Activated CD4-positive, alpha-beta T cell treated with anti-CD3 and anti-CD28 coated beads for 4 hours (primary cell): ENCODE results near the gene SPEF1.
A peak's percentile ranks its signal among the peaks of the same experiment; 100 is the strongest.
"Not testable (repeated sequence)": the region's sequence is repeated elsewhere in the genome, so short reads cannot be mapped to it uniquely, and the experiment has no call there.

ENCODE experiments used
- DNase-seq, 2 donors: peaks; one replicate each; pipeline ENCODE4 v3.0.0-alpha.2; 2020

SPEF1 gene, protein sequence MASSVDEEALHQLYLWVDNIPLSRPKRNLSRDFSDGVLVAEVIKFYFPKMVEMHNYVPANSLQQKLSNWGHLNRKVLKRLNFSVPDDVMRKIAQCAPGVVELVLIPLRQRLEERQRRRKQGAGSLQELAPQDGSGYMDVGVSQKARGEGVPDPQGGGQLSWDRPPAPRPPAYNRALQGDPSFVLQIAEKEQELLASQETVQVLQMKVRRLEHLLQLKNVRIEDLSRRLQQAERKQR

DNA sequence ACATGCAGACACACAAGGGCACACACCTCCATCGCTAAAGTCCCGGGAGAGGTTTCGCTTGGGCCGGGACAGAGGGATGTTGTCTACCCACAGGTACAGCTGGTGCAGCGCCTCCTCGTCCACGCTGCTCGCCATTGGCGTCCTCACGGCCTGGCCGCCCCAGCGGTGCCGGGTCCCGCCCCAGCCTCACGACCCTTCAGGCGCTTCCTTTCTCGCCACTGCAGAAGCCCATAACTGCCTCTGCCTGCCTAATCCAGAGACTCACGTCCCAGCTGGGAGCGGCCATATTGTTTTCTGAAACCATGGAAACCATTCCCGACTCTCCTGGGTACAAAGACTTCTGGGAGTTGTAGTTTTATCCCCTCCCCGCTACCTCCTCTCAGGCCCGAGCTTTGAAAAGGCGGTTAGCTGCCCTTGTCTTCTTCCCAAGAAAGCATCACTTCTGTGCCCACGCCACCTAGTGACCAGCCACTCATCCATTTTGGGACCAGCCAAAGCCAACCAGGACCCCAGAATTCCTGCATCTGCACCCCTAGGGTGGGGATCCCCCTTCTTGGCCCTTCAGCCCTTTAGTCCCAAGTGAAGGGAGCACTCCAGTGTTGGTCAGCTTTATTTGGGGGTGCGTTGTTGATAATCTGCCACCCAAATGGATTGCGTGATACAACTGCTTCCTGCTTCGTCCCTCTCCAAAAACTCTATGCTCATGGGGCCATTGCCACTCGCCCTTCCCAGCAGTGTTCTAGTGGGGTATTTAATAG is at the start of gene SPEF1:
Gene SPEF1 (minus strand): TSS at position 296 of the 758 bp plus-strand sequence. CDS start 161 bp downstream, at position 135.
- DNase-seq: peak in 1 of 2 donors; percentile 46

DNA sequence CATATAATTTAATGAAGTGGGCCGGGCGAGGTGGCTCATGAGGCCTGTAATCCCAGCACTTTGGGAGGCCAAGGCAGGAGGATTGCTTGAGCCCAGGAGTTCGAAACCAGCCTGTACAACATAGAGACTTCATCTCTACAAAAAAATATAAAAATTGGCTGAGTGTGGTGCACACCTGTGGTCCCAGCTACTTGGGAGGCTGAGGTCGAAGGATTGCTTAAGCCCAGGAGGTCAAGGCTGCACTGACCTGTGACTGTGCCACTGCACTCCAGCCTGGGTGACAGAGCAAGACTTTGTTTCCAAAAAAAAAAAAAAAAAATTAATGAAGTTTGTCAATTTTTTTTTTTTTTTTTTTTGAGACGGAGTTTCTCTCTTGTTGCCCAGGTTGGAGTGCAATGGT is 48.6 kb upstream of the SPEF1 start:
- not testable (repeated sequence) for DNase-seq

DNA sequence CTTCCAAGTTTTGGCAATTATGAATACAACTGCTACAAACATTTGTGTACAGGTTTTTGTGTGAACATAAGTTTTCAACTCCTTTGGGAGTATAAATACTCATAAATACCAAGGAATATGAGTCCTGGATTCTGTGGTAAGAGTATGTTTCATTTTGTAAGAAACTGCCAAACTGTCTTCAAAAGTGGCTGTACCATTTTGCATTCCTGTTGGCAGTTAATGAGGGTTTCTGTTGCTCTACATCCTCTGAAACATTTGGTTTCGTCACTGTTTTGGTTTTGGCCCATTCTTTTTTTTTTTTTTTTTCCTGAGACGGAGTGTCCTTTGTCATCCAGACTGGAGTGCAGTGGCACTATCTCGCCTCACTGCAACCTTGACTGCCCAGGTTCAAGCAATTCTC is 47.5 kb upstream of the SPEF1 start:
- DNase-seq: no peak

DNA sequence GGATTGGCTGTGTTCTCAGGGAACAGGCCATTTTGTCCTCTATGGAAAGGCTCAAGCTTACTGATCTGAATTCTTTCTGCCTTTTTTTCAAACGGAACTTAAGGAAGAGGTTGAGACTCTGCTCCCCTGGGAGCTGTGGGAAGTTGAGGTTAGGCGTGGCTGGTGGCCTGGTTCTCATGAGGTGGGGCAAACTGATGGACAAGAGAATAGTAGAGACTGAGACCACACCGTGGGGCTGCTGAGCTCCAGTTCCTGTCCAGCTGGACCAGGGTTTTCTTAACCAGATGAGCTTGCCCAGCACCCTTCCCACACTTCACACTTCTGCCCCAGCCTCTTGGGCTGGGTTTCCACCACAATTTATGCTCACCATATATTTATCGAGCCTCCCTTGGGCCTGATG is 45.2 kb upstream of the SPEF1 start:
- no peak for DNase-seq

DNA sequence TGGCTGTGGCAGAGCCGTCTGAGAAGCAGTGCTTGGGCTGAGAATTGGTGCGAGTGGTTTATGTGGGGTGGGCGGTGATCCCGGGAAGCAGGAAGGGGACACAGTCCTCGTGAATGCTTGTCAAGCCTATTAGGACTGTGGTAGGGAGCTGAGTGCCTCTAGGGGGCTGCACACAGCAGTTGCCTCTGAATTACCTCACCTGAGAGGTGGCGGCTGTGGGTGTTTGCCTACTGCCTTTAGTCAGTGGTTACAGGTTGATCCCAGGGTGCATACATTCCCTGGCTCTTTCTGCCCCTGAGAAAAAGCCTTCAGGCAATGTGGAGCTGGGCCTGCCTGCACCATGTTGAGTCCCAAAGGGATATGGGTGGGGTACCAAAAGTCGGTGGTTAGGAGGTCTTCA is 44.3 kb upstream of the SPEF1 start:
- no peak for DNase-seq

DNA sequence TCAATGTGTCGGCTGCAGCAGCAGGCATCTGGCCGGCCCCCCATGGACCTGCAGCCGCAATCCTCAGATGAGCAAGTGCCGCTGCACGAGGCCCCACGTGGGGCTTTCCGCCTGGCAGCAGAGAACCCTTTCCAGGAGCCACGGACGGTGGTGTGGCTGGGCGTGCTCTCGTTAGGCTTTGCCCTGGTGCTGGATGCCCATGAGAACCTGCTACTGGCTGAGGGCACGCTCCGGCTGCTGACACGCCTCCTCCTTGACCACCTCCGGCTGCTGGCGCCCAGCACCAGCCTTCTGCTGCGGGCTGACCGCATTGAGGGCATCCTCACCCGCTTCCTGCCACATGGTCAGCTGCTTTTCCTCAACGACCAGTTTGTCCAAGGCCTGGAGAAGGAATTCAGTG is 42.6 kb upstream of the SPEF1 start:
- DNase-seq: no peak

DNA sequence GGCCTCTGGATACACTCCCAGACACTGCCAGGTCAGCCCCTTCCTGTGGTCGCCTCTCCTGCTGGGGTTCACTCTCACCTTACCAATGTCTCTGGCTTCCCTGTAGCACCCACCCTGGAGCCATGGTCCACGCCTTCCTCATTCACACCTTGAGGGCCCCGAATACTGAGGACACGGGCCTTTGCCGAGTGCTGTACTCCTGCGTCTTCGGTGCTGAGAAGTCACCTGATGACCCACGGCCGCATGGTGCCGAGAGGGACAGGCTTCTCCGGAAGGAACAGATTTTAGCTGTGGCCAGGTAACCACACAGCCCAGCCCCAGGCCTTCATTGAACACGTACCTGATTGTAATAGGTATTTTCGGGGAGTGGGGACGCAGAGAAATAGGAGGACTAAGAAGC is 40.7 kb upstream of the SPEF1 start:
- DNase-seq: no peak

DNA sequence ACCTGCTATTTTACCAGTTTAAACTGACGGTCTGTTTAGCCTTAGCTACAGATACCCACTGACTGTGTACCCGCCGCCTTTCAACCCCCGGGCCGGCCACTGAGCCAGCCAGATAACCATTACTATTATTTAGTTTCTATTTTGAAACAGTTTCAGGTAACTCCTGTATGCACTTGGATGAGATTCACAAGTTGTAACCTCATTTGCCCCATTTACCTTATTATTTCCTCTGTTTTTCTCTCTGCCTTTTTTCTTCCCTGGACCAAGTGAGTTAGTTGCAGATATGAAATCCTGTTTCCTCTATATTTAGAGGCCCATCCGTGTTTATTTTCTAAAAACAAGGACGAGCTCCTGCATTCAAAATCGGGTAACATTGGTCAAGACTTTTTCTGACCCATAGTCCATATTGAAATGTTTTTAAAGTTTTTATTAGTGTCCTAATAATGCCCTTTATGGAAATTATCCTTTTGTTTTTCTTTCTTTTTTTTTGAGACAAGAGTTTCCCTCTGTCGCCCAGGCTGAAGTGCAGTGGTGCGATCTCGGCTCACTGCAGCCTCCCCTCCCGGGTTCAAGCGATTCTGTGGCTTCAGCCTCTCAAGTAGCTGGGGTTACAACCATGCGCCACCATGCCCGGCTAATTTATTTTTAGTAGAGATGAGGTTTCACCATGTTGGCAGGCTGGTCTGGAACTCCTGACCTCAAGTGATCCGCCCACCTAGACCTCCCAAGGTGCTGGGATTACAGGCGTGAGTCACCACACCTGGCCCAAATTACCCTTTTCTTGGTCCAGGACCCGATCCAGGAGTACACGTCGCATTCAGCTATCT is 39.9 kb upstream of the SPEF1 start:
- no peak for DNase-seq

DNA sequence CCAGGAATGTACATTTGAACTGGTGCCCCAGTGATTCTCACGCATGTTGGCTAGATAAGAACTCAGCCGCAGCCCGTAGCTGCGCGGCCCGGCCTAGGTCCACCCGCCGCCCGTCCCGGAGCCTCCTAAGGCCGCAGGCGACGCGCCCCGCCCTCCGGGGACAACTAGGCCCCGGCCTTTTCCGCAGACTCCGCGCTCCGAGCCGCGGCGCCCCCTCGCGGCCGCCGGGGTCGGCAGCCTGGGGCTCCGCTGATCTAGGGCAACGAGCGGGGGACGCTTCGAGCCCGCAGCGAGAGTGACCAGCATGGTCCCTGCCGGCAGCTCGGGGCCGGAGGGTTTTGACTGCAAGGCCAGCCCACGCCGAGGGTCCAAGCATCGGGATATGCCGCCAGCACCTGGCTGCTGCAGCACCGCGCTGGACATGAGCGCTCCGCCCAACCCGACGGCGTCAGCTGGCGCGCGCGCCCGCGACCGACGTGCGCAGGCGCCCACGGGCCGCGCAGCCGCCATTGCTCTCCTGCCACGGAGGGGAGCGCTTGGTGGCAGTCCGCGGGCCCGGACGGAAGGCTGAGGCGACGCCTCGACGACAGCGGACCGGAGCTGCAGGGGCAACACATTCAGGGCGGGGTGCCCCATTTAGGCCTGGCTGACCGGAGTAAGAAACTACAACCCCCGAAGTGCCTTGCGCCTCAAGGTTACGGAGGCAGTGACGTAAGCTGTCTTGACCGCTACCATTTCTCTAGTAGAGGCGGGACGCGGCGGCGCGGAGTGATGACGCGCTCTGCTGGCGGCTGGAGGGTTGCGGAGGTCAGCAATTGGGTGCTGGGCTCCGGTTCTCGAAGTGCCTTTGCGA is 39.0 kb upstream of the SPEF1 start, which contains the start of gene AP5S1:
Gene AP5S1 (plus strand): TSS at position 500 of the 853 bp plus-strand sequence. CDS start 1,571 bp downstream, outside the sequence.
- DNase-seq: peak; percentile 85 to 86

DNA sequence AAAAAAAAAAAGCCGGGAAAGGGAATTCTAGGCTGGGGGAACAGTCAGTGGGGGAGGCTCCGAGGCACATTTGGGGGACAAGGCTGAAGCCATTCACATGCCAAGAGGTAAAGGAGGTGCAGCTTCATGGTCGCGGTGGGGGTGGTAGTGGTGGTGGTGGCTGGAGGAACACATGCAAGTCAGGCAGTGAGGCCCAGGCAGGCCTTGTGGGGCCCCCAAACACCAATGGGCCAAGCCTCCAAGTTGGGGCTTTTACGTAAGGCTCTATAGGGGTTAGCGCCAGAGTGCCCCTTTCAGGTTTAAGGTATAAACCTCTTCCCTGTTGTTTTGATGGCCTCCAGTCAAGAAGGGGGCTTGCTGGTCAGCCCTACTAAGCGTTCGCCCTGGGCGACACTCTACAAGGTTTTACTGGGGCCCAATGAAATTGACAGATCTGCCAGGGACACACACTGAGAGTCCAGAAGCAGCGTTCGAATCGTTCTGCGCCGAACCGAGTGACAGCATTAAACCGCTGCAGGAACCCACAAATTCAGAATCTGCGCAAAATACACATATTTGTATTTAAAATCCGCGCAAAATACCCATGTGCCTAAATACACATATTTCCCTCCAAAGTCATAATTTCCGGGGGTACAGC is 38.3 kb upstream of the SPEF1 start:
- DNase-seq: no peak

DNA sequence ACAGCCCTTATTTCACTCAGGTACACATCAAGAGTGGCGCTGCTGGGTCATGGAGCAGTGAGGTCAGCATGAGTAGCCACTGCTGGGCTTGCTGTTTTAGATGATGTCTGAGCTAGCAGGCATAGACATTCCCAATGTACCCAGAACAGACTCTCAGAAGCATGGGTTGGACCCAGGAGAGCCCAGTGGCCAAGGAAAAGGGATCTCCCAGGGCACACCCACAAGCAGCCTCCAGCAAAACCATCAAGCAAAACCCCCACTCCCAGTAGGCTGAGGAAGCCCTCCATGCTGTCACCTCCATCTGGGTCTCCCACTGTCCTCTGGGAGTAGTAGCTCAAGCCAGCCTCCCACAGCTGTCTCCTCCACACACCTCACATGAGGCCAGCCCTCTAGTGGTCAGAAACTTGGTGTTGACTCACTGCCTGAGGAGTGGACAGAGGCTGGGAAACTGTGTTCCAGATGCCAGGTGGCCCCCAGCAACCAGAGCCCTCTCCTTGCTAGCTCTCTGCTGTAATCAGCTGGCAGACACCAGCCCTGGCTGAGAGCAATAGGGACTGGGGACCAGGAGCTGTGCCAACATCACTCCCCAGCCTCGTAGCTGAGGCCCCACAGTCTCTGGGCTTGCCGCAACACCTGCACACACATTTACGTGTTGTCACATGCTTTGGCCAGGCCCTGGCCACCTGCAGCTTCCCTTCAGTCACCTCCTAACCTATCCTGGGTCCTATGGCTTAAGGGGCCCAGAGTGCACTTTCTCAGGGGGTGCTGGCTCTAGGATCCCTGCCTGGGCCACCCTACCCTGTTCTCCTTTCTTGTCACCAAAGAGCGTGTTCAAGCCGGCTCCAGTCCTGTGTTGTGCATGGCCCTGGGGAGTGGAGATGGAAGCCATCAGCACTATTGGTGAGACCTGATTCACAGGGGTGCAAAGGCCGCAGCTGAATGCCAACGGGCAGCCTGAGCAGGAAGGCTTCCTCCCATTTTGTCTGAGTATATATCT is 37.2 kb upstream of the SPEF1 start:
- no peak for DNase-seq

DNA sequence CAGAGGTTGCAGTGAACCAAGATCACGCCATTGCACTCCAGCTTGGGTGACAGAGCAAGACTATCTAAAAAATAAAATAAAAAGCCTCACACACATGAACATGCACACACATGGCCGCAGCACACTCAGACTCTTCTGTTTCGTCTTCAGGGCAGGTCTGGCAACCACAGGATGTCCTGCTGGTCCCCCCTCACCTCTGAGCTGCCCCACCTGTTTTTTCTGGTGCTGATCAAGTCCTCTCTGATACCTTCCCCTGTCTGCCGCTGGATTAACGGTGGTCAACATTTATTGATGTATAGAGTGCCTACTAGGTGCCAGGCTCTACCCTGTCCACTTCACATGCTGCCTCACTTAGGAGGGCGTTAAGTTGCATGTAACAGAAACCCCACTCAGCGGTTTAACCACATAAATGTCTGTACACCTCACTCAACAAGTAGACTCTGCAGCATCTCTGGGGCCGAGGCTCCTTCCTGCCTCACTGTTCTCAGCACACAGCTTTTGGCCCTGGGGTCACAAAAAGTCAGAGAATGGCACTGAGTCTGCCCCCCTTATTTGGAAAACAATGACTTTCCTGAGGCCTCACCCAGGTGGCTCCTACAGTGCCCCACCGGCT is 34.6 kb upstream of the SPEF1 start:
- DNase-seq: no peak

DNA sequence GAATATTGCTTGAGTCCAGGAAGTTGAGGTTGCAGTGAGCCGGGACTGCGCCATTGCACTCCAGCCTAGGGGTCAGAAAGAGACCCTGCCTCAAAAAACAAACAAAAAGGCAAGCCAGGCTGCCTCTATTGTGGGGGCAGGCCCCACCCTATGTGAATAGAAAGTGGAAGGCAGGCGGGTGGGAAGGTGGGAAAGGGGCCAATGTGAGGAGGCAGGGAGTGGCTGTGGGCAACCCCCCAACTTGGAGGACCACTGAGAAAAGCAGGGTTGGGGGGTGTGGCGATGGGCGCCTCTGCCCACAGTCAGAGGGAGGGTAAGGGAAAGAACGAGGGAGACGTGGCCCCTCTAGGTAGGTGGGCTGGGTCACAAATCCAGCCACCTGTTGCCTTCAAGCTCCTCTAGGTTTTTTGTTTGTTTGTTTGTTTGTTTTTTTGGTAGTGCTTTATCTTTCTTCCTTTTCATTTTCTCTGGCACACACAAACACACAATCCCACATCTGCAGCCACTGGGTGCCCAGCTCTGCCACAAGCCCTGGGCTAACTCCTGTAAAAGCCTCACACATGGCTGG is 33.8 kb upstream of the SPEF1 start:
- DNase-seq: no peak

DNA sequence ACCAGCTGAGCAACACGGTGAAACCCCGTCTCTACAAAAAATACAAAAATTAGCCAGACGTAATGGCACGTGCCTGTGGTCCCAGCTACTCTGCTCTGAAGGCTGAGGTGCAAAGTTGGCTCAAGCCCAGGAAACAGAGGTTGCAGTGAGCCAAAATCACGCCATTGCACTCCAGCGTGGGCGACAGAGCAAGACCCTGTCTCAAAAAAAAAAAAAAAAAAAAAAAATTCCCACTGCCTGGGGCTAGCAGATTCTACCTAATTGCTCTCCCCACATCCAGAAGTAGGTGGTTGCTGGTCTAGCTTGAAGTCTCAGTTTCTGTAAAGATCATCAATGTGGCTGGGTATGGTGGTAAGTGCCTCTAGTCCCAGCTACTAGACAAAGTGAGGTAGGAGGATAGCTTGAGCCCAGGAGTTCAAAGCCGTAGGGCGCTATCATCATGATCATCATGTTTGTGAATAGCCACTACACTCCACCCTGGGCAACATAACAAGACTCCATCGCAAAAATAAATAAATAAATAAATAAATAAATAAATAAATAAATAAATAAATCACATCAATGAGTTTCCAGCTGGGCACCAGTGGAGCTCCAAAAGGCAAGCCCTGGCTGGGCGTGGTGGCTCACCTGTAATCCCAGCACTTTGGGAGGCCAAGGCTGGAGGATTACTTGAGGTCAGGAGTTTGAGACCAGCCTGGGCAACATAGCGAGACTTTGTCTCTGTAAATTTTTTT is 32.8 kb upstream of the SPEF1 start:
- no peak for DNase-seq

DNA sequence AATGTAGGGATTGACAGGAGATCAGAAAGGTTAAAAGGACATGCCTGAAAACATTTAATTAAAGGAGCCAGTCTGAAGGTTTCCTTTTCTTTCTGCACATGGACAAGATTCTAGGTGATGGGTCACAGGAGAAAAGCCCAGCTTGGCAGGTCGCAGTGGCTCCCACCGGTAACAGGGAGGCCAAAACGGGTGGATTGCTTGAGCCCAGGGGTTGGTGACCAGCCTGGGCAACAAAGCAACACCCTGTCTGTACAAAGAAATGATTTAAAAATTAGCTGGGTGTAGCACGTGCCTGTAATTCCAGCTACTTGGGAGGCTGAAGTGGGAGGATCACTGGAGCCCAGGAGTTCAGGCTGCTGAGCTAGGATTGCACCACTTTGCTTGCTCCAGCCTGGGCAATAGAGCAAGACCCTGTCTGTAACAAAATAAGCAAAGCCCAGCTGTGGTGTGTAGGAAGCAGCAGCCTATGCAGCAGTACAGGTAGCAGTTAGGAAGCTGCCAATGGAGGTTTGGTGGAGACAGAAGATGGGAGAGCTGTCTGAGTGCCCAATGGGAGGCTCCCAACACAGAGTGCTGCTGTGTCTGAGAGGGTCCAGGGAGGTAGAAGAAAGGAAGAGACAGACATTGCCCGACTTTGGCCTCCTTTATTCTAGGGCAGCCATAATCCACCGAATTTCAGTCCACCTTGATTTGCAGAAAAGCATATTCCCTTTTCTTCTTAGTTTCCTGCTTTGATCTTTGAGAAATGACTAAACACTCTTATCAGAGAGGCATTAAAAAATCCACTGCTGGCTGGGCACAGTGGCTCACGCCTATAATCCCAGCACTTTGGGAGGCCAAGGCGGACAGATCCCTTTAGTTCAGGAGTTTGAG is 32.0 kb upstream of the SPEF1 start:
- no peak for DNase-seq

DNA sequence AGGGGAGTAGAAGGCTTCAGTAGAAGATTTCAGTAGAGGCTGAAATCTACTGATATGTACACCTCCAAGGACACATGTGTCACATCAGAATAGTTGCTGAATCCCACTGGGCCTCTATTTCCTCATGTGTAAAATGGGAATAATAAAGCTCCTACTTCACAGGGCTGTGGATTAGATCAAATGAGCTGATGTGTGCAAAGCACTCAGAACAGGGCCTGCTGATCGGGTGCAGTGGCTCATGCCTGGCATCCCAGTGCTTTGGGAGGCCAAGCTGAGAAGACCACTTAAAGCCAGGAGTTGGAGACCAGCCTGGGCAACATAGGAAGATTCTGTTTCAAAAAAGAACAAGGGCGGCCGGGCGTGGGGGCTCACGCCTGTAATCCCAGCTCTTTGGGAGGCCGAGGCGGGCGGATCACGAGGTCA is 31.0 kb upstream of the SPEF1 start:
- no peak for DNase-seq

DNA sequence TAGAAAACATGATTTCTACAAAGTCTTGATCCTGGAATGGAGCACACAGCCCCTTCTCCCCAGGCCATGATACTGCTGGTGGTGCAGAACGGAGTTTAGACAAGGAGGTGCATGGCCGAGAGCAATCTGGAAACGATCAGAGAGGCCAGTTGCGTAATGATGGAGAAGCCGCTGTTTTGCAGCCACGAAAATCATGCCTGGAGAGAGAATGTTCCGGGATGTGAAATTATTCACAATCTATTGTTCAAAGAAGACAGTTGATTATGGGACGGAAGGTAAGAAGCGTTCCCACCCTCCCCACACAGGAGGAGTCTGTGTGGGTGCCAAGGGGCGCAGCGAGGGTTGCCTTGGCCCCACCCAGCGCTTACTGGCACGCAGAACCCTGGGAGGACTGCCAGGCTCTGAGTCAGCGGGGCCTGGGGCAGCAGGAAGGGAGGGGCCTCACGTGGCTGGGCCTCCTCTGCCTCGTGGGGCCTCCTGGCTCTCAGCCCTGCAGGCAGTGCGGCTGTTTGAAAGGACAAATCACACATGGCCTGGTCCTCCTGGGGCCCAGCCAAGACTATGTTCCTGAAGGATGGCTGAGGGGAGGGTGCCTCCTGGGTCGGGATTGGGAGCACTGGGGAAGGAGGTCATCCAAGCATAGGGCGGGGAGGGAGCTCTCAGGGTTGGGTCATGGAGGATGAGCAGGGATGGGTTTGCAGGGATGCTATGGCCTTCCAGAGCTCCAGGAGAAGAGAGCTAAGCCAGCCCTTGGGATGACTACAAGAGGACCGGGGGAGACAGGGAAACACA is 30.4 kb upstream of the SPEF1 start:
- peak; percentile 90 to 94 for DNase-seq
